Mesothelial cell of epicardium (in vitro differentiated cells): Measurements from ENCODE around the gene UBE2D4. TPM values are rescaled to one million over a fixed set of nuclear protein-coding genes. Genes with fewer than 3 reads are reported as not detected.
A peak's percentile ranks its signal among the peaks of the same experiment; 100 is the strongest.

Experiments used
- DNase-seq, 2 experiments: peaks; one replicate each; pipeline ENCODE4 v3.0.0; 2021; ENCODE audit warnings: low spot score in 2 of 2; ENCODE audit not compliant: unreplicated experiment in 2 of 2
- H3K27ac Mint-ChIP-seq: 2 replicates; pipeline ENCODE4 v1.8.0; 2021; ENCODE audit warnings: mixed read lengths
- H3K27me3 Mint-ChIP-seq: 2 replicates; pipeline ENCODE4 v1.8.0; 2021; ENCODE audit warnings: low read depth, mixed read lengths
- H3K36me3 Mint-ChIP-seq: 2 replicates; pipeline ENCODE4 v1.8.0; 2021; ENCODE audit warnings: mixed read lengths
- H3K4me1 Mint-ChIP-seq: 2 replicates; pipeline ENCODE4 v1.8.0; 2021; ENCODE audit warnings: mixed read lengths
- H3K4me3 Mint-ChIP-seq: 2 replicates; pipeline ENCODE4 v1.8.0; 2021; ENCODE audit warnings: mild to moderate bottlenecking, moderate library complexity, mixed read lengths
- H3K9me3 Mint-ChIP-seq: 2 replicates; pipeline ENCODE4 v1.8.0; 2021; ENCODE audit warnings: mixed read lengths
- total RNA-seq: library from RNA; stranded (reverse); gene quantifications from 3 replicates; pipeline ENCODE4 v1.2.1, GENCODE V29; 2021
- TF ChIP-seq, protein P1 (sequence below): fragments of 200-600 bp; sonication (generic); IDR thresholded peaks from one replicate; pipeline ENCODE4 v1.5.0; 2021; ENCODE audit warnings: antibody characterized with exemption; ENCODE audit not compliant: unreplicated experiment

UBE2D4 gene
- total RNA-seq = 8.9 to 10.1 TPM (median 10.1 TPM) in 3 replicates

DNA sequence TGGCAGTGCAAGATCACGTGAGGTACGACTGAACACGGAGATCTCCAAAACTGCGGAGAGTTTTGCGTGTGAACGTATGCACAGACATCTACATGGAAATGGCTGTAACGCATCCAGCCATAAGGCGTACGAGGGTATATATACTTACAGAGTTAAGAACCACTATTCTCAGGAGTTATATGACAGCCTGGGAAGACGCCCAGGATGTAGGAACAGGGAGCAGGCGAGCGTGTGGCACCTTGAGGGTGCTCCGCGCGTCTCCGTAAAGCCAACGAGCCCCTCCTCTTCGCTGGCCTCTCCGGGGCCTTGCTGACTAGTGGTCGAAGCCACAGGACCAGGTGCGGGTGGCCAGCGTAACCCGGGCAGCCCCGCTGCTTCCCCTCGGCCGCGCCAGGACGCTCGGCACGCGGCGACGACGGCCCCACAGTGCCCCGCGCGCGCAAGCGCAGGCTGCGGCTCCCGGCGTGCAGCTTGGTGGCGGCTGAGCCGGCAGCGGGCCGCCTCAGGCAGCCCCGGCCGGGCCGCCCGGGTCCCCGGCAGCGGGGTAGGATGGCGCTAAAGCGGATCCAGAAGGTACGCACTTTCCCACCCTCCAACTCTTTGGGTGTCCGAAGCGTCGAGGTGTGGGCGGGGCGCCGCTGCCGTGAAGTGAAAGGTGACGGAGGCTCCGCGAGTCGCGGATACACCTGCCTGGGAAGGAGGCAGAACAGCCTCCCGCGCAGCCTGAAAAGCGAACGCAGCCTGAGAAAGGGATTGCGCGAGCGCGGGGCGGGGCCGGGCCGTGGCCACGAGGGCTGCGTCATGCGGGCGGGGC lies at the start of gene UBE2D4:
Gene UBE2D4 (plus strand): TSS at position 453 of the 814 bp plus-strand sequence. CDS start 97 bp downstream, at position 550.
- H3K27me3 Mint-ChIP-seq = no peaks in the 10 kb centered on the region
- DNase-seq = peak; percentile 61 to 83
- peak within 1 kb of the TSS; percentile 71 for H3K4me3 Mint-ChIP-seq
- H3K36me3 Mint-ChIP-seq = no peaks in the 10 kb centered on the region
- TF ChIP-seq, protein P1, sequence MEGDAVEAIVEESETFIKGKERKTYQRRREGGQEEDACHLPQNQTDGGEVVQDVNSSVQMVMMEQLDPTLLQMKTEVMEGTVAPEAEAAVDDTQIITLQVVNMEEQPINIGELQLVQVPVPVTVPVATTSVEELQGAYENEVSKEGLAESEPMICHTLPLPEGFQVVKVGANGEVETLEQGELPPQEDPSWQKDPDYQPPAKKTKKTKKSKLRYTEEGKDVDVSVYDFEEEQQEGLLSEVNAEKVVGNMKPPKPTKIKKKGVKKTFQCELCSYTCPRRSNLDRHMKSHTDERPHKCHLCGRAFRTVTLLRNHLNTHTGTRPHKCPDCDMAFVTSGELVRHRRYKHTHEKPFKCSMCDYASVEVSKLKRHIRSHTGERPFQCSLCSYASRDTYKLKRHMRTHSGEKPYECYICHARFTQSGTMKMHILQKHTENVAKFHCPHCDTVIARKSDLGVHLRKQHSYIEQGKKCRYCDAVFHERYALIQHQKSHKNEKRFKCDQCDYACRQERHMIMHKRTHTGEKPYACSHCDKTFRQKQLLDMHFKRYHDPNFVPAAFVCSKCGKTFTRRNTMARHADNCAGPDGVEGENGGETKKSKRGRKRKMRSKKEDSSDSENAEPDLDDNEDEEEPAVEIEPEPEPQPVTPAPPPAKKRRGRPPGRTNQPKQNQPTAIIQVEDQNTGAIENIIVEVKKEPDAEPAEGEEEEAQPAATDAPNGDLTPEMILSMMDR = no peak
- peaks cover 12% of the 10 kb centered on the region for H3K4me1 Mint-ChIP-seq
- no peaks in the 10 kb centered on the region for H3K9me3 Mint-ChIP-seq
- peak within 1 kb of the TSS; percentile 90 for H3K27ac Mint-ChIP-seq

DNA sequence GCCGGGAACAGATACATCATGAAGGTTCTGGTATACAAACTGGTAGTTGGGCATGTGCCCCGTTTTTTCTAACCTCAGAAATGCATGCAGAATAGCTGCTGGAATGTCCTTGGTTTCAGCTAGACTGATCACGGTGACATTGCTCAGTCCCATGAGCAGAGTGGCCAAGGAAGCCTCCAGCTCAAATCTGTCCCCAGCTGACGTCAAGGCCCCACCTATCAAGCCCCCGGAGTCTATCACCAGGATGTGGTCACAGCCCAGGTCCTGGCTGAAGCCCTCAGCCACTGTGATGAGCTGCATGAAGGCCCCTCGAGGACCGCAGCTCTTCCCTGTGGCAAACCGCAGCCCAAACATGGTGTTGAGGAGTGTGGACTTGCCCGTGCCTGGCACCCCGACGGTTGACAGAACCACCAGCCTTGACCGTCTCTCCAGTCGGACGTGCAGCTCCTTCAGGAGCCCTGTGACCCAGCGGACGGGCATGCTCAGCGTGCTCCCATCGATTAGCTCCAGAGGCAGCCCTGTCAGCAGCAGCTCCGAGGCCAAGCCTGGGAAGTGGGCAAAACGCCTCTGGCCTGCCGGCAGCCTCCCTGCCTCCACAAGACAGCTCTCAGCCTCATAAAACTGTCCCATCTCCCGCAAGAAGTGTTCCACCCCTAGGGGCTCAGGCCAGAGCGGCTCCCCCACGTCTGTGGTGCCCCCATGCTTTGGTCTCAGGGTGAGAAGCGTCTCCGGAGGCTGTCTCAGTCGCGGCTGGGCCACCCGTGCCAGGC lies 49.1 kb upstream of the UBE2D4 start:
- Mint-ChIP-seq H3K27ac (no peak overlapping the region), H3K27me3 (no peaks in the 10 kb centered on the region), H3K4me3 (no peak overlapping the region), H3K9me3 (no peaks in the 10 kb centered on the region), H3K4me1 (peaks cover 8% of the 10 kb centered on the region), H3K36me3 (peaks cover 41% of the 10 kb centered on the region)
- TF ChIP-seq, protein P1 = no peak
- DNase-seq = no peak

DNA sequence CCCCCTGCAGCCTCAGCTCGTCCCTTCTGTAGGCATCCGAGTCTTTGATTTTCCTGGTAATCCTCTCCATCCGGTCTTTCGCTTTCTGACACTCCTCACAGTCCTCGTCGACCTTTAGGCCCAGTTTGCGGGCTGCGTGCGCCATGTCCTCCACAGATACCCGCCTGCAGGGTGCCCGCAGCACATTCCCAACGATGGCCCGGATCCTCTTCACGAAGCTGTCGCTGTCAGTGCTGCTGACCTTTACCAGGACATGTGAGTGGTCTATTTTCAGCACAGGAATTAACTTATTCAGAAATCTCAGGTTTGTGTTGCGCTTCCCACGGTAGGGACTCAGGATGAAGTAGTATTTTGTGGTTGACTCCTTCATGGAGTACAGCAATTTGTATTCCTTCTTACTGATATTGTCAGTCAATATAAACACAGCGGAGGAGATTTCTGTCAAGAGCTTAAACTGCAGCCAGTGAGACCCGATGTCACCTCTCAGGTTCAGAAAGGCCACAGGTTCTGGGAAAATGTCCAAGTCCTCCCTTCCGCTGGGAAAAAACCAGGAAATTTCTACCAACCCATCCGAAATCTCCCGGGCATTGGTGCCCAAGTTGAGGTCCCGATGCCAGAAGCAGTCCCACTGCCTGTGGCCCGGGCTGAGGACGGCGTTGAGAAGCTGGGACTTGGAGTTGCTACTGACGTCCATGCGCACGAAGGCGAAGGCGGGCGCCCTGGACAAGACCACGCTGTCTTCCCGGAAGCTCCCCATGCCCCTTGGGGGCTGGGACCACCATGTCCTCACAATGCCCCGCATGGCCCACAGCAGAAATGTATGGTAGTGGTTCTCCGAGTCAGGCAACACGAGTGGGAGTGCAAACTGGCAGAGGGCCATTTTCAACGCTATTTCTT lies 48.0 kb upstream of the UBE2D4 start:
- H3K9me3 Mint-ChIP-seq = no peaks in the 10 kb centered on the region
- H3K27ac Mint-ChIP-seq = no peak overlapping the region
- H3K4me1 Mint-ChIP-seq = no peaks in the 10 kb centered on the region
- DNase-seq = no peak
- H3K36me3 Mint-ChIP-seq = peaks cover 45% of the 10 kb centered on the region
- TF ChIP-seq, protein P1 = no peak
- no peak overlapping the region for H3K4me3 Mint-ChIP-seq
- no peaks in the 10 kb centered on the region for H3K27me3 Mint-ChIP-seq

DNA sequence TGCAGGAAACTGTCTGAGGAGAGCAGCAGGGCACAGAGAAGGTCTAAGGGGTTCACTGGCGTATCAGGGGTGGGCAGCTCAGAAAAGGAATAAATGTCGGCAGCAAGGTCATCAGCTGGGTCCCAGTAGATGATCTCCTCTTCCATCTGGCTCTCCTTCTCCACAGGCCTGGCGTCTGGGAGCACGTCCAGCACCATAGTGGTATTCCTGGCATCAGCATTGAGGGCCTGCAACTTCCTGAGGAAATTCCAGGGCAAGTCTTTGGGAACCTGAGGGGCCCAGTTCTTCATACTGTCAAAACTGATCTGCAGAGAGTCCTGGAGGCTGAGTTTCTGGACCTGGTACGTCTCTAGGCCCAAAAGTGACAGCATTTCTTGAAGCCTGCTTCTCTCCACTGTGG lies 47.4 kb upstream of the UBE2D4 start:
- H3K4me3 Mint-ChIP-seq = no peak overlapping the region
- DNase-seq = no peak
- H3K27ac Mint-ChIP-seq = no peak overlapping the region
- H3K4me1 Mint-ChIP-seq = no peaks in the 10 kb centered on the region
- TF ChIP-seq, protein P1 = no peak
- H3K9me3 Mint-ChIP-seq = no peaks in the 10 kb centered on the region
- H3K36me3 Mint-ChIP-seq = peaks cover 50% of the 10 kb centered on the region
- no peaks in the 10 kb centered on the region for H3K27me3 Mint-ChIP-seq

DNA sequence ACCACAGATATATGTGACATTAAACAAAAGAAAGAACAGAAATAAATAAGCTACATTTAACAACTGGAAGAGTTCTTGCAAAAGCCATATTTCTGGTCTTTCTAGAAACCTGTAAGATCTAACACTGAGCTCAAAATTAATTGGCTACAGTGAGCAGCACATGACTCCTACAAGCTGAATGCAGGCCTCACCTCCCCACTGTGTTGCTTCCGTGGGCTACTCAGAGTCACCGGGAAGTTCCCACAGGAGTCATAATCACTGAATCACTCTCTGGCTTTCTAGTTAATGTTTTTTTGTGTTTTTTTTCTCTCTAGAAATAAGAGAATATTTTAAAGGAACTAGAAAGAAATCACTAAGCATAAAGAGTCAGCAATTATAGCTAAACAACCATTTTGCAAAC lies 46.8 kb upstream of the UBE2D4 start:
- no peak for DNase-seq
- Mint-ChIP-seq H3K27ac (no peak overlapping the region), H3K4me3 (no peak overlapping the region), H3K9me3 (no peaks in the 10 kb centered on the region), H3K27me3 (no peaks in the 10 kb centered on the region), H3K4me1 (no peaks in the 10 kb centered on the region), H3K36me3 (peaks cover 53% of the 10 kb centered on the region)
- TF ChIP-seq, protein P1 = no peak
